Caco-2 (cell line): ENCODE measurements around the gene AHCYL2. TPM values are rescaled to one million over a fixed set of nuclear protein-coding genes. Genes with fewer than 3 reads are reported as not detected.

Experiments used
- BruUV-seq: library from RNA; stranded (reverse); fragments of 400-500 nt; replicated peaks from 2 replicates; lab custom pipeline; 2021; lab: Mats Ljungman, UMichigan
- CTCF ChIA-PET: fragments of 300-600 bp; sonication (Branson Sonifier 250); formaldehyde crosslinking; loops from one replicate; lab custom pipeline; 2022; ENCODE audit warnings: antibody characterized with exemption; lab: Charles Lee
- POLR2A ChIA-PET: fragments of 300-600 bp; sonication (Branson Sonifier 250); formaldehyde crosslinking; loops from one replicate; lab custom pipeline; 2022; ENCODE audit warnings: antibody characterized with exemption; lab: Charles Lee
- DNase-seq, 2 experiments: peaks; one replicate each; pipeline versions ENCODE4 v3.0.0 to v3.0.0-alpha.2; 2020 to 2022
- H3K27me3 ChIP-seq: replicated peaks from 2 replicates; pipeline ENCODE4 v1.6.0; 2011; ENCODE audit warnings: low read length; ENCODE audit not compliant: control insufficient read depth, insufficient read depth
- H3K36me3 ChIP-seq: 2 replicates; pipeline ENCODE4 v1.5.1; 2011; ENCODE audit warnings: low read length; ENCODE audit not compliant: control insufficient read depth, insufficient read depth
- H3K4me1 ChIP-seq: fragments of 250-450 bp; sonication (Bioruptor Pico); 2 replicates; pipeline ENCODE4 v1.5.1; 2020; ENCODE audit warnings: mild to moderate bottlenecking
- H3K4me3 ChIP-seq: 2 replicates; pipeline ENCODE4 v1.5.1; 2011; ENCODE audit warnings: low read depth, mild to moderate bottlenecking, control low read depth, low read length
- H3K9me3 ChIP-seq: fragments of 250-450 bp; sonication (Bioruptor Pico); 2 replicates; pipeline ENCODE4 v1.5.1; 2020; ENCODE audit warnings: mild to moderate bottlenecking, moderate library complexity
- H3K27ac Mint-ChIP-seq: one replicate; pipeline ENCODE4 v1.8.0; 2022; ENCODE audit warnings: mixed read lengths; ENCODE audit not compliant: unreplicated experiment
- H3K27me3 Mint-ChIP-seq: one replicate; pipeline ENCODE4 v1.8.0; 2022; ENCODE audit warnings: mixed read lengths; ENCODE audit not compliant: insufficient read depth, unreplicated experiment
- H3K36me3 Mint-ChIP-seq: one replicate; pipeline ENCODE4 v1.8.0; 2022; ENCODE audit warnings: mild to moderate bottlenecking, mixed read lengths; ENCODE audit not compliant: insufficient read depth, unreplicated experiment
- H3K4me1 Mint-ChIP-seq: one replicate; pipeline ENCODE4 v1.8.0; 2022; ENCODE audit warnings: low read depth, mixed read lengths; ENCODE audit not compliant: unreplicated experiment
- H3K4me3 Mint-ChIP-seq: one replicate; pipeline ENCODE4 v1.8.0; 2022; ENCODE audit warnings: mild to moderate bottlenecking, moderate library complexity, mixed read lengths; ENCODE audit not compliant: unreplicated experiment
- H3K9me3 Mint-ChIP-seq: one replicate; pipeline ENCODE4 v1.8.0; 2022; ENCODE audit warnings: mixed read lengths; ENCODE audit not compliant: unreplicated experiment
- CTCF ChIP-seq, 2 experiments: fragments of 200-600 bp in 1 of 2; IDR thresholded peaks; 1 replicate in 1 of 2; 2 replicates in 1 of 2; pipeline versions ENCODE4 v1.5.1 to v1.8.0; 2011 to 2022; ENCODE audit warnings: antibody characterized with exemption in 1 of 2, control low read depth in 1 of 2, inconsistent platforms in 1 of 2, low read depth in 1 of 2, low read length in 1 of 2, mild to moderate bottlenecking in 1 of 2, moderate library complexity in 1 of 2; ENCODE audit not compliant: insufficient read depth in 1 of 2, severe bottlenecking in 1 of 2, unreplicated experiment in 1 of 2
- intact Hi-C: fragments of 100-400 bp; cut with micrococcal nuclease; formaldehyde crosslinking; loops from one replicate; pipeline ENCODE4 v1.10.0; 2022; ENCODE audit not compliant: unreplicated experiment
- total RNA-seq: library from RNA; stranded (reverse); gene quantifications from 2 replicates; pipeline ENCODE4 v1.2.3, GENCODE V29; 2022

Gene AHCYL2
- total RNA-seq, 1 experiment from 2014 or later = 15.8 TPM

- Mint-ChIP-seq H3K4me3 (no peak overlapping the region), H3K27me3 (no peaks in the 10 kb centered on the region), H3K9me3 (no peaks in the 10 kb centered on the region), H3K4me1 (peaks cover 18% of the 10 kb centered on the region), H3K27ac (no peak overlapping the region), H3K36me3 (no peaks in the 10 kb centered on the region)
- ChIA-PET POLR2A (interaction anchor here (0.6 kb wide), 1 partner anchor 729 kb away, joined by 5 read pairs; no protein-coding TSS in a partner anchor), CTCF (interaction anchor here (0.6 kb wide), 1 partner anchor 38 kb away, joined by 3 read pairs; no protein-coding TSS in a partner anchor)
- H3K4me3 ChIP-seq = no peak overlapping the region
- no TSS peak for BruUV-seq
- H3K9me3 ChIP-seq = no peaks in the 10 kb centered on the region
- no peak for TF ChIP-seq CTCF (IDR thresholded peaks at IDR 0.05; ENCODE audit: insufficient read depth in 1 of 2, low read depth in 1 of 2, low read length in 1 of 2, severe bottlenecking in 1 of 2, unreplicated experiment in 1 of 2)
- no peak for DNase-seq
- intact Hi-C loops = no loop called here
- 0 out of 2 replicates have a peak, but pooled peaks cover 9% of the 10 kb centered on the region for H3K4me1 ChIP-seq
- H3K36me3 ChIP-seq = no peaks in the 10 kb centered on the region
- no peaks in the 10 kb centered on the region for H3K27me3 ChIP-seq
Observed at GRCh38 chr7:129222064-129222463, 2.8 kb upstream of the AHCYL2 start.

- POLR2A ChIA-PET = no interaction called here
- intact Hi-C loops = no loop called here
- H3K4me3 Mint-ChIP-seq = peak overlapping the region; percentile 87
- Histone ChIP-seq H3K9me3 (no peaks in the 10 kb centered on the region), H3K36me3 (no peaks in the 10 kb centered on the region), H3K4me1 (0 out of 2 replicates have a peak, but pooled peaks cover 9% of the 10 kb centered on the region), H3K27me3 (no peaks in the 10 kb centered on the region), H3K4me3 (peak overlapping the region; percentile 81)
- TF ChIP-seq CTCF (IDR thresholded peaks at IDR 0.05; ENCODE audit: insufficient read depth in 1 of 2, low read depth in 1 of 2, low read length in 1 of 2, severe bottlenecking in 1 of 2, unreplicated experiment in 1 of 2) = no peak
- CTCF ChIA-PET = interaction anchor here (0.6 to 1.6 kb wide), 9 partner anchors 12 to 519 kb away, joined by 3 to 11 read pairs (median 5); partner anchors contain the start of gene SMO
- DNase-seq = peak; percentile 56 to 64
- no TSS peak for BruUV-seq
- no peaks in the 10 kb centered on the region for H3K27me3 Mint-ChIP-seq
- H3K9me3 Mint-ChIP-seq = no peaks in the 10 kb centered on the region
- peaks cover 10% of the 10 kb centered on the region for H3K4me1 Mint-ChIP-seq
- no peaks in the 10 kb centered on the region for H3K36me3 Mint-ChIP-seq
- H3K27ac Mint-ChIP-seq = peak overlapping the region; percentile 86
Observed at GRCh38 chr7:129225206-129225930, 538 bp downstream of the AHCYL2 start.

GRCh38 chr7:129225931-129226572 is 1.2 kb downstream of the AHCYL2 start:
- Histone ChIP-seq H3K27me3 (no peaks in the 10 kb centered on the region), H3K4me3 (peak overlapping the region; percentile 81), H3K9me3 (no peaks in the 10 kb centered on the region), H3K4me1 (0 out of 2 replicates have a peak, but pooled peaks cover 9% of the 10 kb centered on the region), H3K36me3 (no peaks in the 10 kb centered on the region)
- POLR2A ChIA-PET = no interaction called here
- CTCF ChIA-PET = interaction anchor here (1.0 to 2.4 kb wide), 2 partner anchors 8 to 62 kb away, joined by 3 to 6 read pairs; no protein-coding TSS in a partner anchor
- Mint-ChIP-seq H3K36me3 (no peaks in the 10 kb centered on the region), H3K4me3 (peak overlapping the region; percentile 87), H3K27me3 (no peaks in the 10 kb centered on the region), H3K4me1 (peaks cover 10% of the 10 kb centered on the region), H3K27ac (peak overlapping the region; percentile 86), H3K9me3 (no peaks in the 10 kb centered on the region)
- intact Hi-C loops = no loop called here
- BruUV-seq = TSS peak; percentile 51
- no peak for TF ChIP-seq CTCF (IDR thresholded peaks at IDR 0.05; ENCODE audit: insufficient read depth in 1 of 2, low read depth in 1 of 2, low read length in 1 of 2, severe bottlenecking in 1 of 2, unreplicated experiment in 1 of 2)
- no peak for DNase-seq
